Left lobe of liver (tissue), 2 donors: ENCODE results near the gene DCT. TPM values are rescaled to one million over a fixed set of nuclear protein-coding genes. Genes with fewer than 3 reads are reported as not detected.
A peak's percentile ranks its signal among the peaks of the same experiment; 100 is the strongest.
"Not testable (repeated sequence)": the region's sequence is repeated elsewhere in the genome, so short reads cannot be mapped to it uniquely, and the experiment has no call there.

Experiments used
- ATAC-seq: fragments of 200-7000 bp; cut with Tn5 transposase; one replicate; pipeline ENCODE4 v1.9.1; 2020; ENCODE audit warnings: mild to moderate bottlenecking, moderate library complexity
- DNase-seq: peaks from one replicate; pipeline ENCODE4 v3.0.0-alpha.2; 2020; ENCODE audit warnings: low spot score
- total RNA-seq: library from RNA; stranded (reverse); gene quantifications from one replicate; pipeline ENCODE4 v1.2.1, GENCODE V29; 2021
- donor health status: DM: no; HTN: no; CAD: no; lungs with moderate emphysema.
- donor health status: DM: no; HTN: yes; CAD: no.

DCT gene
- total RNA-seq, result 0.30 TPM

DNA sequence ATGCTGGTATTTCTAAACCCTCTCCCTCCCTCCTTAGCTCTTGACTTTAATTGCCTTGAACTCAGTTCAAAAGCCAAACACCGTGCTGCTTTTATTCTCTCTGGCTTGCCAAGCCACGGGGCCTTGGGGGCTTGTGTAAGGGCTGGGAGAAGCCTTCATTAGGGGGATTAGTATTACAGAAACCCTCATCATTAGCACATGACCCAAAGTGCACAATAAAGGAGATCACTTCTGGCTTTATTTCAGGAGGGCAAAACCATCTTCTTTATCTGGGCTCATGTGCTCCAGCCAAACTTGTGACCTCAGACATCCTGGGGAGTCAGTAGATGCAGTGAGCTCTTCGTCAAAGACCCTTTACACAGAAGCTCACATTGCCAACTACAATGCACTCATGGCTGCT lies at the start of gene DCT:
Gene DCT, minus strand, starts transcription at position 67 of the 400 bp plus-strand sequence. CDS start 427 bp downstream, outside the sequence.
- no peak for ATAC-seq

DNA sequence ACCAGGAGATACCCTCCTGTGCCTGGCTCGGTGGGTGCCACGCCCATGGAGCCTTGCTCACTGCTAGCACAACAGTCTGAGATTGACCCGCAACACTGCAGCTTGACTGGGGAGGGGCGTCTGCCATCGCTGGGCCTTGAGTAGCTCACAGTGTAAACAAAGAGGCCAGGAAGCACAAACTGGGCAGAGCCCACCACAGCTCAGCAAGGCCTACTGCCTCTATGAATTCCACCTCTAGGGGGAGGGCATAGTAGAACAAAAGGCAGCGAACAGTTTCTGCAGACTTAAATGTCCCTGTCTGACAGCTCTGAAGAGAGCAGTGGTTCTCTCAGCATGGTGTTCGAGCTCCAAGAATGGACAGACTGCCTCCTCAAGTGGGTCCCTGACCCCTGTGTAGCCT lies 47.5 kb upstream of the DCT start:
- ATAC-seq, DNase-seq: not testable (repeated sequence)

More for the DNA sequence above, at the start of gene DCT:
- DNase-seq, result no peak

DNA sequence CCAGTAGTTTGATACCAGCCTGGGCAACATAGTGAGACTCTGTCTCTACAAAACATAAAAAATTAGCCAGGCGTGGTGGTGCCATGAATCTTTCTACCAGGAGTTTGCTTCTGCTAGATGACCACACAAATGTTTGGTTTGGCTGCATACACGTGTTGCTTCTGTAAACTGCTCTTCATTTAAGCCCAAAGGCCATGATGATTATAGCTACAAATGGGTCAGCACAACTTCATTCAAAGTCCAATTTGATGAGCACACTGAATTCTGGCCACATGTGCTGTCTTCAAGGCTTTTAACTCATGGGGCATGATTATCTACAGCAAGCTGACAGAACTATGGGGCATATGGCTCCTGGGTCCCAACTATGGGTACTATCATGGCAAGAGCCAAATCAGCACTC lies 46.3 kb upstream of the DCT start:
- ATAC-seq (peak; percentile 97), DNase-seq (peak; percentile 54)

DNA sequence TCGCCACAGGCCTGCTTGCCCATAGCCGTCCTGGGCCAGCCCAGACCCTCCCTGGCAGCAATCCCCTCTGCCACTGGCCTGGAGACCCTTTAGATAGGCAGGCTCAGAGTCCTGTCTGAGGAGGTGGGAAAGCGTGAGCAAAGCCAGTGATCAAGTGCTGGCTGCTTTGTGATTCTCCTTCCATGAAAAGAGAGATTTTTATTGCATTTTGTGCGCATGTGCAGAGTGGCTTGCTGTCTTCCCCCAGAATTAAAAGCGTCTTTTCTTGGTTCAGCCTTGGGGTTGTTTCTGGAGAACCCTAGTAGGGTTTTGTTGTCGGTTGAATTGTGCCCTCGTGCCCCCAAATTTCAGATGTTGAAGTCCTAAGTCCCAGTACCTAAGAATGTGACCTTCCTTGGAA lies 44.9 kb upstream of the DCT start:
- no peak for ATAC-seq
- no peak for DNase-seq

DNA sequence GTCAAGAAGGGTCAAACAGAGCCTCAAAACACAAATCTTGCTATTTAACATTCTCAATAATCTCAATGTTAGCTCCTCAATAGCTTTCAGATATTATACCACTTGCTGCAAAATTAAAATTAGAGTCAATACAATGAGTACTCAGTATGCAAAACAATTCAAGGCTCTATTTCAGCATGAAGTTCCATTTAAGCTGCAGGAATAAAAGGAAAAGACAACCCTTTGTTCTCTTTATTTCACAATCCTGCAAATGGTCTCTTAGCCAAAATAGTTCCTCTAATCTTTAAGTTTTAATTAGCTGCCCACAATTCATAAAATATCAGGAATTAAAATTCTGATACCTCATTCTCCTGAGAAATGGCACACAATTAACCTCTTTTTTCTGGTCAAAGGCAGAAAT lies 40.5 kb upstream of the DCT start:
- ATAC-seq (no peak), DNase-seq (no peak)

DNA sequence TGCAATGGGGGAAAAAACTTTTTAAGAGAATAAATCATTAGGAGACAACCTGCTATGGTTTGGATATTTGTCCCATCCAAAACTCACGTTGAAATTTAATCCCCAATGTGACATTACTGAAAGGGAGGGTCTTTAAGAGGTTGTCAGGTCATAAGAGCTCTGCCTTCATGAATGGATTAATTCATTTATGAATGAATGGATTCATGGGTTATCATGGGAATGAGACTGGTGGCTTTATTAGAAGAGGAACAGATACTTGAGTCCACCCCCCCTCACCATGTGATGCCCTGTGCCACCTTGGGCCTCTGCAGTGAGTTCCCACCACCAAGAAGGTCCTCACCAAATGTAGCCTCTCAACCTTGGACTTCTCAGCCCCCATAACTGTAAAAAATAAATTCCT lies 37.0 kb upstream of the DCT start:
- DNase-seq (no peak), ATAC-seq (no peak)

DNA sequence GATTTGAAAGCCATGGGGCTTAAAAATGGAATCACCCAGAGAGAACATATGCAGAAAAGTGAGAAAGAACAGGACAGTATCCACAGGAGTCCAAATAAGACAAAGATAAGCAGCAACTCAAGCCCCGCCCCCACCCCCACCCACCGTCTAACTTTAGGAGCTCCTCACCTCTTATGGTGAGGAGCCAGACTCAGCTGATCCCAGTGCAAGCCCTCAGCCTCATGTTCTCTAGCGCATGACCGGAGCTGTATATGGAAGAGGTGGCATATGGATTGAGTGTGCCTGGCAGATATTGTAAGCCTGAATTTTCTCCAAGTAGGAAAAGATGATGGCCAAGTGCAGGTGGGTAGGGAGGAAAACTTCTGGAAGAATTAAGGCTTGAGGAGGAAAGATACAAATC lies 36.4 kb upstream of the DCT start:
- ATAC-seq, result no peak

DNA sequence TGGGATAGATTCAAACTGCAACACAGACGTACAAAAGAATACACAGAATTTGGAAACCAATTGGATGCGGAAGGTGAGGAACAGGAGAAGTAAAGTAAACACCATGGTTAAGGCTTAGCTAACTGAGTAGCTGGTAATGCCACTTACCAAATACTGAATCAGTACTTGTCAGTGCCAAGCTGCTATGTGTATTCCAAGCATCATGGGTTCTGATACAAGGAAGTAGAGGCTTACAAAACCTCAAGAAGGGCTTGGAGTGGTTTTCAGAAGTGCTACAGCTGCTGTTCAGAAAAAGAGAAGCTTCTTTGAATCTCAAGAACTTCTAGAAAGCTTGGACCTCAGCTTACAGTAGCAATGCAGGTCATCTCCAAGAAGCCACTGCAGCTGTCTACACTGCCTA lies 35.9 kb upstream of the DCT start:
- ATAC-seq (no peak), DNase-seq (no peak)

More for the DNA sequence above, 36.4 kb upstream of the DCT start:
- DNase-seq, result no peak

DNA sequence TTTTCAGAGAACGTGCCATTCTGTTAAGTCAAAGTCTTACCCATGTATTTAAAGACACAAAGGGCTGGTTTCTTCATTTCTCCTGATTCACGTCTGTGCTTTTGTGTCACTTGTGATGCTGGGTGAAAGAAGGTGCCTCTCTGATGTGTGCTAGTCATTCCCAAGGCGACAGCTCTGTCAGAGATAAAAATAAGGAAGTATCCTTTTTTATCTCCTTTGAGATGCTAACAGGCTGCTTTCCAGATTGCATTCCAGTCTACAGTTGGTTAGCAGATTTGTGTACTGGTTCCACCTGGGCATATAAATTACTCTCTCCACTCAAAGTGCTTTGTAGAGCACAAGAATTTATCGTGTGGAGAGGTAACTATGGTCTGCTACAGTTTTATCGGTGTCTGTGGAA lies 33.5 kb upstream of the DCT start:
- ATAC-seq (no peak), DNase-seq (no peak)

DNA sequence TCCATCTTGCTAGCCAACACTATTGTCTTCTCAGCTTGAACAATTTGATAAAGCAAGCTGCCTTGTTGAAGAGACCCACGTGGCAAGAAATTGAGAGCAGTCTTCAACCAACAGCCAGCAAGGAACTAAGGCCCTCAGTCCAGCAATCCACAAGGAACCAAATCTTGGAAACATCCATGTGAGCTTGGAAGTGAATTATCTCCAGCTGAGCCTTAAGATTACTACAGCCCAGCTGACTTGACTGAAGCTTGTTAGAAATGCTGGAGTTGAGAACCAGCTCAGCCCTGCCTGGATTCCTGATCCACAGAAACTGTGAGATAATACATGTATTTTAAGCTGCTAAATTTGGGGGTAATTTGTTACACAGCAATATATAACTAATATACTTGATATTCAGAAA lies 26.2 kb upstream of the DCT start:
- no peak for ATAC-seq

DNA sequence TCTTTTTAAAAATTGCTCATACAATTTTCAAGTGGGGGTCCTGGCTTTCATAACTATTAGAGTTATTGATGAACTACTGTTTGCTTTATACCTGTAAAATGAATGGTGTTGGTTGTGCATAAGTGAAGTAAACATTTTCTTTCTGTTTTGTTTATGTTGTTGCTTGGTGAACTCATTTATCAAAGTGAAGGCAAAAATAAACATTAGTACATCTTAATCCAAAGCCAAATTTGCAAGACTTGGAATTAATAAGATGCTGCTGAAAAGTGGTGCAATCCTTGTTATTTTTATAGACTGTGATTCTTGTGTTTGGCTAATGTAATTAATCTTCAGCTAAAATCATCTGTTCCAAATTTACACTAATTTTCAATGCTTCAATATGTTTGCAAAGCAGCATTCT lies 24.4 kb upstream of the DCT start:
- no peak for DNase-seq
- no peak for ATAC-seq

More for the DNA sequence above, 26.2 kb upstream of the DCT start:
- no peak for DNase-seq

DNA sequence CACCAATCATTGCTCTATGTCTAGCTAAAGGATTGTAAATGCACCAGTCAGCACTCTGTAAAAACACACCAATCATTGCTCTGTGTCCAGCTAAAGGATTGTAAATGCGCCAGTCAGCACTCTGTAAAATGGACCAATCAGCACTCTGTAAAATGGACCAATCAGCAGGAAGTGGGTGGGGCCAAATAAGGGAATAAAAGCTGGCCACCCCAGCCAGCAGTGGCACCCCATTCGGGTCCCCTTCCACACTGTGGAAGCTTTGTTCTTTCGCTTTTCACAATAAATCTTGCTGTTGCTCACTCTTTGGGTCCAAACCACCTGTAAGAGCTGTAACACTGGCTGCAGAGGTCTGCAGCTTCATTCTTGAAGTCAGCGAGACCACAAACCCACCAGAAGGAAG lies 19.3 kb upstream of the DCT start:
- ATAC-seq, DNase-seq: not testable (repeated sequence)

DNA sequence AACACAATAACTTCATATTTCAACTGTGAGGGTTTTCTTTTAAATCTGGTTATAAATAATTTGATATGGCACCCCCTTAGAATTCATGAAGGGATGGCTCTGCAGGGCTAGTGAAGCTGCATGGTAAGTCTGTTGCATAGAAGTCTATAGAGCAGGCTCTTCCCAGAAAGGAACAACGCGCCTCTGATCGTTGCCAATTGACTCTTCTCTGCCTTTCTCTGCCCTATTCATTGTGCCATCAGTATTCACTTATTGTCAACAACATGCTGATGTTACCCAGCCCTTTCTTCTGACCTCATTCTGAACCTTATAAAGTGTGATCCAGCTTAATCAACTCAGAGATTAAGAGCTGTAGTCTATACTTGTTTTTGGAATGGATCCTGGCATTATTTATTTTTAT lies 16.3 kb upstream of the DCT start:
- ATAC-seq, result no peak
- DNase-seq, result no peak

DNA sequence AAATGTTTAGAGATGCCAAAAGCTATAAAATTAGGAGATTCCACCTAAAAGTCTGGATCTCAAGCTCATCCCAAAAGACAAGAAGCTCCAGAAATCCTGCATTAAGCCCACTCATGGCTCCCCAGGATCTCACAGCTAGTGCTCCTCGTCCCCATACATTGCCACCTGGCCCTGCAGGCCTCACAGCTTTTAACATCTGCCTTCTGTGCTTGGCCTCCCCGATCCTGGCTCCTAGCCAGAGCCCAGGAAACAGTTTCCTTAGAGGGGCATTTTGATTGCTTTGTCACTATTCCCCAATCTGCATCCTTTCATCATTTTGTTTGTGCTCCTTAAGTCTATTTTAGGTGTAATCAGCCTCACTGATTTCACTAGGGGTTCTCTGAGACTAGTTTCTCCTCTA lies 14.5 kb upstream of the DCT start:
- ATAC-seq (no peak), DNase-seq (no peak)

DNA sequence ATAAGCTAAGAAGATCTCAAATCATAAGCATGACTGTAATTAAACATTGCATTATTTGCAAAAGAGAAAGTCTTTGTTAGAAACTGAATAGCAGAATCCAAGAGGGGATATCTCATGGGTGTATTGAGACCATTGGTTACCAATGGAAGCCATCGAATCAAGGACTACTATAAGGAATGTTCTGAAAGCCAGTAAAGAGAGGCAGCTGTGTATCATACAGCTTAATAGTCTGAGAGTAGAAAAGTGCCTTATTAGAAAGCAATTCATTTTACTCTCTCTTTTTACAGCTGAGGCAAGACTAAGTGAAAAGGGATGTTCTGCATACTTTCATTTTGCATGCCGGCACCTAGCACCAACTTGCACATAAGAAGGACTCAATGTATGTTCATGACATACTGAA lies 7.6 kb upstream of the DCT start:
- no peak for ATAC-seq

DNA sequence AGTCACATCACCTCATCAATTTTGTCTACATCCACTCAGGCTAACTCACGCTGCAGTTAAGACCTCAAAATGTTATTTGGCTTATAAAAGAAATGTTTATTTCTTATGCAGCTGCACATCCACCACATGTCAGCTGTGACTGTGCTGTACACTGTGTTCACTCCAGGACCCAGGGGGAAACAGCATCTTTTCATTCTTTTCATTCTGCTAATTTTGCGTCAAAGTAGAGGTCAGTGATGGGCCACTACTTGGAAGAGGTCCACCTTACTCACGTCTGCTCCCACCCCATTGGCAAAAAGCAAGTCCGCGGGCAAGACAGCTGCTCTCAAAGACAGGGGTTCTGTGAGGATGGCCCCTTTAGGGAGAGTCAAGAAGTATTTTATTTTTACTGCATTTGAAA lies 4.5 kb upstream of the DCT start:
- DNase-seq, result no peak
- no peak for ATAC-seq

More for the DNA sequence above, 7.6 kb upstream of the DCT start:
- DNase-seq, result no peak

DNA sequence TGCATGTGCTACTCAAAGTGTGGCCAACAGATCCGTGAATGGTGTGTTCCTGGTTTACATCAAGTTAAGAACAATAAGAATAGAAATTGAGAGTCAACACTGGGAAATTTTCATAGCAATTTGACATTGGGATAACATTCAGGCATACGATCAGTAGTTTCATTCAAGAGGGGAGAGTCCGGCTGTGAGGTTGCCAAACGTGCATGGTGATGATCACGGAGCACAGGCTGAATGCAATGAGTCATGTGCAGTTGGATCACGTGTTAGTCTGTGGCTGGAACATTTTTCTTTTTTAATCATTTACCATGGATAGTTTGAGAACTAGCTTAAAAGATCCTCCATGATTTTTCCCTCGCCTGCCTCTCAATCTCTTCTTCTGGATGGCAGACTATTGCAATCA lies 2.5 kb upstream of the DCT start:
- ATAC-seq (no peak), DNase-seq (no peak)

DNA sequence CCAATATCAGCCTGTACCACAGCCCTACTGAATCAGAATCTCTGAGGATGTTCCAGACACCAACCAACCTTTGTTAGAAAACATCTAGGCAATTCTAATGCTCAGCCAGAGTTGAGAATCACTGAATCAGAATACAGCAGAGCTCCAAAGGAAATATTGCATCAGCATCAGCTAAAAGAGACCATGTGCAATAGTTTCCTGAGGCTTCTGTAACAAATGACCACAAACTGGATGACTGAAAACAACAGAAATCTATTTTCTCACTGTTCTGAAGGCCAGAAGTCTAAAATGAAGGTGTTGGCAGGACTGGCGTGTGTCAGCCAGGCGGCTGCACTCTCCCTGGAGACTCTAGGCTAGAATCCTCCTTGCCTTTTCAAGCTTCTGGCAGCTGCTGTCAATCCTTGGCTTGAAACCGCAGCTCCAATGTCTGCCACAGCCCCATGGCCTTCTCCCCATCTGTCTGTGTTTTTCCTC lies 1.2 kb upstream of the DCT start:
- ATAC-seq (no peak), DNase-seq (no peak)

DNA sequence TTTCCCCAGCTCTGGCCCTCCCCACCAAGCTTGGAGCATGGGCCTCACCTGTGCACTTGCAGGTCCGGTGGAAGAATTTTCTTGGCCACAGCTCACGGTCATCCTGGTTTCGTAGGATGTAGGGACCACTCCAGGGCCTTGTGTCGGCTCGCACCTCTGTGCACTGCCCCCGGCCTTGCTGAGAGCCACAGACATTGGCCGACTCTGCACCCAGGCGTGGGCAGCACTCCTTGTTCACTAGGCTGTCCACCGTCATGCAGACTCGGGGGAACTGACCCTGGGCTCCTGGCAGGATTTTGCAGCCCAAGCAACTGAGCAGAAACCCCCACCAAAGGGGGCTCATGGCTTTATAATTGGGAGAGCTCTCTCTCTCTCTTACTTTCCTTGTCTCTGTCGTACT lies 569 bp downstream of the DCT start:
- no peak for ATAC-seq

DNA sequence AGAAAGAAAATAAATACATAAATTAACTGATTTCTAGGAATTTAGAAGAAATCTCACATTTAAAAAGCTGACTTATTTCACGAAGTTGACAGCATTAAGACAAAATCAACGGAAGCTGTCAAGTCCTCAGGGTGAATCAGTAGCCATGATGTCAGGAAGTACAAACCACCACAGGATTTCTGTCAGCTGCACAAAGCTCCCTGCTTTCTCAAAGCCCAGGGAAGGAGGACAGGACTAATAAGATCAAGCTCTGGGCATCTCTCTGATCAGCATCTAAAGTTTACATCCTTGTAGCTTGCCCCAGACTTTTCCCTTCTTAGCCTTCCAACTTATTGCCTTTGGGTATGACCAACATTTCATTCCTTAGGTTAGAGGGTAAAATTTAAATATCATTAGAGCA lies 9.4 kb downstream of the DCT start:
- DNase-seq (no peak), ATAC-seq (no peak)

More for the DNA sequence above, 569 bp downstream of the DCT start:
- no peak for DNase-seq

DNA sequence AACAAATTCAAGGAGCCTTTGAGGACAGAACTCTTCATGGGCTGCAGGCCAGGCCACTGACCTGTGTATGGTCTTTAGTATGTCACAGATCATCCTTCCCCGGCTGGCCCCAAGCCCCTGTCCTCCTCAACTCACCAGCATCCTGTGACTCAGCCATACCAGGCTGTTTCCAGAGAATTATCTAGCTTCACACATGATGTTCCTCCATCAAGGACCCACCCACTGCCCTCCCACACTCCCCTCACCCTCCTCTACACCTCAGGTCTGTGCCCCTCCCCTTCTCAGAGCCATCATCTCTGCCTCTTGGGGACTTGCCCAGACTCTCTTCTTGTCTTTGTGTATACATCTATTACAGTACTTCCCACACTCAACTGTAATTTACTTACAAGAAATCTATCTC lies 14.7 kb downstream of the DCT start:
- DNase-seq (no peak), ATAC-seq (no peak)

DNA sequence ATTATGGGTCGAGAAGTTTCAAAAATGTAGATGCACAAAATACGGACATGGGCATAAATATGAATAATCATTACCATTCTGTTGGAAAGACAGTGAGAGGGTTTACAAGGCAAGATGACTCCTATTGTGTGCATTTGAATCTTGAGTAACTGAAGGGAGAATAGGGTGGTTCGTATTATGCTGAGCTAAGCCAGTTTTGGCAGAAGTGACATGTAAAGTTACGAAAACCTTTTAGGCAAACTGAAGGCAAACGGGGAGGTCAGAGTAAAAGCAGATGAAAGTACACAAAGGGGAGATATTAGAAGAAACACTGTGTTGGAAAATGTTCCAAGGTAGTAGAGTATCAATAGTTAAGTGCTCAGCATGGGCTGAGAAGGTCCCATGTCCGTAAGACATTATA lies 16.8 kb downstream of the DCT start:
- DNase-seq, result no peak
- ATAC-seq, result peak; percentile 77

DNA sequence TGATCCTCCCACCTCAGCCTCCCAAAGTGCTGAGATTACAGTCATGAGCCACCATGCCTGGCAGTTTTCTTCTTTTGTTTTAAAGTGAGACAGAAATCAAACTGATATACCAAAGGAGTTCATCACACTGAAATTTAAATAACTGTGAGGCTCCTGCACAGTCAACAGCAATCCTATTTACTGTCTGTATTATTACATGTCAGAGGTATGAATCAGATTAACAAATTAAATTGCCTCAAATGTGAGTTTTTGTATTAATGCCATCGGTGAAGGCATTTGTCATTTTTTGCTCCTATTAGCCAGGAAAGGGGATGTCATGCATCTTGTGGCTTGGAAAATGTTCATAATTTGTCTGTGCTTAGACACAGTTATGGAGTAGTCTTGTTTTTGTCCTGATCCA lies 20.4 kb downstream of the DCT start:
- ATAC-seq, result no peak
- no peak for DNase-seq

DNA sequence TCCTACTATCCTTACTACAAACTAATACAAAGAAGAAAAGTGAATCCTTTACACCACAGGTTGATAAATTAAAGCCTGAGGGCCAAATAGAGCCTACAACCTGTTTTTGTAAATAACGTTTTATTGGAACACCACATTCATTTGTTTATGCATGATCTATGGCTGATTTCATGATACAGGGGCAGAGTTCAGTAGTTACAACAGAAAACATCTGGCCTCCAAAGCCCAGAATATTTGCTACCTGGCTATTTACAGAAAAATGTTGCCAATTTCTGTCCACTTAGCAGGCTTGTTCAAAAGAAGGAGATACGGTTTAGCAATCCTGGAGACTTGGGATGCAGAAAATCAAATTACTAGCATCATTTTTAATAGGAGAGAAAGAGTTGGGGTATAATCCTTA lies 24.1 kb downstream of the DCT start:
- ATAC-seq, result peak; percentile 87
- DNase-seq, result no peak
